Motor neuron (in vitro differentiated cells): Measurements from ENCODE around the gene CACFD1. TPM values are rescaled to one million over a fixed set of nuclear protein-coding genes. Genes with fewer than 3 reads are reported as not detected.

Experiments
- ATAC-seq, 8 experiments: fragments of 200-7000 bp; cut with Tn5 transposase; replicated peaks in 6 of 8; 2 replicates each; pipeline ENCODE4 v1.8.0; 2021; ENCODE audit warnings: mild to moderate bottlenecking in 8 of 8, moderate library complexity in 8 of 8
- H3K27ac ChIP-seq, 2 donors: fragments of 250-450 bp; sonication (Bioruptor Pico); 2 replicates each; pipeline ENCODE4 v1.9.0; 2021; ENCODE audit warnings: antibody characterized with exemption in 2 of 2, mild to moderate bottlenecking in 2 of 2, moderate library complexity in 1 of 2
- H3K4me1 ChIP-seq, 2 donors: fragments of 250-450 bp; sonication (Bioruptor Pico); replicated peaks in 1 of 2; 2 replicates each; pipeline ENCODE4 v1.6.1; 2021; ENCODE audit warnings: antibody characterized with exemption in 2 of 2, mild to moderate bottlenecking in 2 of 2, moderate library complexity in 1 of 2
- H3K4me3 ChIP-seq, 5 donors: fragments of 250-450 bp; sonication (Bioruptor Pico); 2 replicates each; pipeline ENCODE4 v1.9.0; 2021; ENCODE audit warnings: antibody characterized with exemption in 5 of 5, mild to moderate bottlenecking in 5 of 5, moderate library complexity in 4 of 5
- WGBS, 10 experiments: fragments of 450-650 bp; shearing (Covaris generic); methylation state at CpG; one replicate each; pipeline ENCODE4 v1.0.0; 2022; 5-methylcytosine and 5-hydroxymethylcytosine counted together
- in situ Hi-C, 9 experiments: fragments of 400-800 bp; cut with MboI; loops; one replicate each; pipeline ENCODE4 v1.15.0; 2021; ENCODE audit warnings: low sequenced_read_pairs in 9 of 9, low pct_unique_long_range_greater_than_20kb in 2 of 9; ENCODE audit not compliant: unreplicated experiment in 9 of 9
- total RNA-seq, 8 experiments: library from RNA; unstranded; fragments of 300-600 nt; gene quantifications; 2 replicates each; pipeline versions ENCODE4 v1.2.3 to v1.2.4, GENCODE V29; 2022

Gene CACFD1
- total RNA-seq, 8 experiments from 2014 or later, result 8.5 to 32.0 (median 21.2) TPM

DNA sequence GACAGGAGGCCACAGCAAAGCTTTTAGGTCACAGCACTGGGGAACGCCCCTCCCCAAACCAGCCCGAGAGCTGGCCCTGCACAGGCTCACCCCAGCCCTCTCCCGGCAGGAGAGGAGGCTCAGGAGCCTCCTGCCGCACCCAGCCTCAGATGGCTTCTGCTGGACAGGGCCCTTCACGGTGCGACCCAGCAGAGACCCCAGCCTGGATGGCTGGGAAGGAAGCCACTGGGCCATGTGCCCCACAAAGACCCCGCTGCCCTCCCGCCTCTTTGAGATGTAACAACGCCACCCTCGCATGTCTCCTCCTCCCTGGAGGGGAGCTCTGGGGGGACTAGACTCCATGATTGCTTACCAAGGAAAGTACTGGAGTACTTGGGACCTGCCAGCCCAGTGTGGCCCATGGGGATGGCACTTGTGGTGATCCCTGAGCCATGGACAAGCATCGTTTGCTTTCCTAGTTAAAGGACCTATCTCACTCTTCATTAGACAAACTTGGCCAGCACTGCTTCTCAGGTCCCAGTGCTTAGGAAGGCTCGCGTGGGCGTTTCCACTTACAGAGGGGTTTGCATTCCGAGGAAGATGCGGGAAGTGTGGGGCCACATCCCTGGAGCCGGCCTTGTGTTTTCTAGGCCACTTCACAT lies 56.0 kb downstream of the CACFD1 start:
- WGBS, 10 experiments, result 58 to 100% (median 100%) methylated on average over 1 to 4 of the region's 17 CpGs; no CpG with 5 or more reads in 5 of the 10 experiments
- no peak for ATAC-seq
- in situ Hi-C loops, result no loop called here
- peaks cover 6 to 8% of the 10 kb centered on the region in 2 donors for H3K4me1 ChIP-seq
- no peak overlapping the region for H3K4me3 ChIP-seq
- H3K27ac ChIP-seq, result no peak overlapping the region

- no peak for ATAC-seq
- H3K27ac ChIP-seq, result no peak overlapping the region
- peaks cover 6 to 8% of the 10 kb centered on the region in 2 donors for H3K4me1 ChIP-seq
- in situ Hi-C loops, result no loop called here
- WGBS, 10 experiments, result 75 to 100% (median 80%) methylated on average over 1 to 3 of the region's 11 CpGs; no CpG with 5 or more reads in 7 of the 10 experiments
- no peak overlapping the region for H3K4me3 ChIP-seq
Observed at GRCh38 chr9:133516256-133516960, 56.6 kb downstream of the CACFD1 start.

DNA sequence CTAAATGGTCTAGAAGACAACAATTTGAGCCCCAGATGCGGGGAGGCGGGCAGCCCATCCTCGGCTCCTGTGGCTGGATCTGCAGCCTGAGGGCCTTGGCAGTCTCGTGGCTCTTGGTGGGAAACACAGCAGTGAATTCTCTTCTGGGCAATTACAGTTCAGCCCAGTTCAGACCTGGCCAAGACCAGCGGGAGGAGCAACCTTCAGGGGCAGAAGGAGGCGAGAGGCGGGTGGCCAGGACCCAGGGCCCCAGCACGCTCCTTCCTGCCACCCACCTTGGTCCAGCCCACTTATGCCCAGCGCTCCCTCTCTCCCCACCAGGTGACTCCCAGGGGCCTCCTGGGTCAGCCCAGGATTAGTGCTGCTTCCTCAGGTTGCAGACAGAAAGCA lies 57.2 kb downstream of the CACFD1 start:
- H3K27ac ChIP-seq, result no peak overlapping the region
- 17 to 100% (median 82%) methylated on average over 2 of the region's 9 CpGs; no CpG with 5 or more reads in 7 of the 10 experiments for WGBS, 10 experiments

DNA sequence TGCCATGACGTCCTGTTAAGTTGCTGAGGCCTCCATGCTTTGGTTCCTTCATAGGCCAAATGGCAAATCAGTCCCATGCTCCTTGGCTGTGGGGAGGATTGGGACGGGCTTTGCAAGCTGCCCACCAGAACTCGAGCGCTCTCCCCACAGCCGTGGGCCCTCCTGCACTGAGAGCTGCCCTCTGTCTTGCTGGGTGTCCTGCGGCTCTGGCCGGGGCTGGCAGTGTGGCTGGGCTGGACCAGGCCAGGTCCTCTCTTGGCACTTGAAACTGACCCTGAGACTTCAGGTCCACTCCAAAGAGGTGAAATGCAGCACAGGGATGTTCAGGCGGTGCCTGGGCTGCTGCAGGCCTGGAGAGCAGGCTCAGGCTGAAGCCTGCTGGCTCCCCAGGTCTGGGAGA lies 57.9 kb downstream of the CACFD1 start:
- WGBS, 10 experiments, result 80 to 100% (median 92%) methylated on average over 1 to 4 of the region's 8 CpGs; no CpG with 5 or more reads in 6 of the 10 experiments
- Histone ChIP-seq H3K27ac (no peak overlapping the region), H3K4me3 (no peak overlapping the region), H3K4me1 (peaks cover 6 to 8% of the 10 kb centered on the region in 2 donors)
- ATAC-seq, result no peak
- in situ Hi-C loops, result no loop called here

More for the DNA sequence above, 57.2 kb downstream of the CACFD1 start:
- in situ Hi-C loops, result no loop called here
- Histone ChIP-seq H3K4me3 (no peak overlapping the region), H3K4me1 (peaks cover 6 to 8% of the 10 kb centered on the region in 2 donors)
- ATAC-seq, result no peak

- Histone ChIP-seq H3K27ac (no peak overlapping the region), H3K4me1 (peaks cover 6 to 8% of the 10 kb centered on the region in 2 donors), H3K4me3 (no peak overlapping the region)
- no peak for ATAC-seq
- WGBS, 10 experiments, result 17 to 100% (median 90%) methylated on average over 1 to 2 of the region's 5 CpGs; no CpG with 5 or more reads in 3 of the 10 experiments
- in situ Hi-C loops, result no loop called here
Observed at GRCh38 chr9:133518200-133518599, 58.4 kb downstream of the CACFD1 start.

DNA sequence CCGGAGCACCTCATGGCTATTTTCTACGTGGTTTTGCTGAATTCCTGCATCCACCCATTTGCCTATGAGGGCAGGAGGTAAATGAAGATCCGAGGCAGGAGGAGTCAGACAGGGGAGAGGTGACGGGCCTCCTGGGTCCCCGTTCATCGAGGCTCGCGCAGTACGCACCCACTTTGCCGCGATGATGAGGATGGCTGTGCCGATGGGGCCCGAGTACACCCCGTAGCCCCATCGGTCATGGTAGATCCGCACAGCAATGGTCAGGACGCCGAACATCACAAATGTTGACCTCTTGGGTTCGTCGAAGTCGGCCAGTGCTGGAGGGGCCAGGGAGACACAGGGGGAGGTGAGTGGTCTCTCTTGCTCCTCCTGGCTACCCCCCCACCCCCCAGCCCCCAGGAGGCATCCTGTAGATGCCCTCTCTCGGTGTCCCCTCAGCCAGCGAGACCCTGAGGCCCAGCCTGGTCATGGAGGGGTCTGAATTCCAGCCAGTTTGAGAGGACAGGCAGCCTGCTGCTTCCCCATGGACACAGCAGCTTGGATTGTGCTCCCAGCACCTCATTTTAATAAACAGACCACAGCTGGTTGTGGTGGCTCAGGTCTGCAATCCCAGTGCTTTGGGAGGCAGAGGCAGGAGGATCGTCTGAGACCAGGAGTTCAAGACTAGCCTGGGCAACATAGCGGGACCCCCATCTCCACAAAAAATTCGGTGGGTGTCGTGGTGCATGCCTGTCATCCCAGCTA lies 59.1 kb downstream of the CACFD1 start:
- Histone ChIP-seq H3K4me3 (no peak overlapping the region), H3K4me1 (peaks cover 6% of the 10 kb centered on the region in 2 donors), H3K27ac (no peak overlapping the region)
- in situ Hi-C loops, result no loop called here
- 67 to 90% (median 78%) methylated on average over 1 to 8 of the region's 27 CpGs; no CpG with 5 or more reads in 6 of the 10 experiments for WGBS, 10 experiments
- ATAC-seq, result no peak

- peaks cover 1 to 2% of the 10 kb centered on the region in 2 donors for H3K4me1 ChIP-seq
- in situ Hi-C loops, result no loop called here
- H3K4me3 ChIP-seq, result no peak overlapping the region
- ATAC-seq, result peak in 2 of 8 experiments; percentile 14 to 47
- H3K27ac ChIP-seq, result no peak overlapping the region
- WGBS, 10 experiments, result 25 to 82% (median 50%) methylated on average over 2 to 5 of the region's 7 CpGs; no CpG with 5 or more reads in 3 of the 10 experiments
Observed at GRCh38 chr9:133519693-133520092, 59.9 kb downstream of the CACFD1 start.

GRCh38 chr9:133520121-133520835 lies 60.5 kb downstream of the CACFD1 start:
- Histone ChIP-seq H3K4me1 (no peaks in the 10 kb centered on the region), H3K4me3 (no peak overlapping the region), H3K27ac (no peak overlapping the region)
- in situ Hi-C loops, result no loop called here
- peak in 1 of 8 experiments; percentile 4 for ATAC-seq
- WGBS, 10 experiments, result 73 to 91% (median 81%) methylated on average over 1 to 5 of the region's 24 CpGs; no CpG with 5 or more reads in 5 of the 10 experiments

Other genes starting within 250 kb of the CACFD1 start
- gene ABO, start 184.8 kb upstream of the CACFD1 start, total RNA-seq, result under 1 TPM in 6 of 8 experiments, not detected in 2; under 0.01 to 0.38 (median 0.12) TPM
- 10 to 100 TPM; 14.8 to 27.8 (median 17.8) TPM for gene SURF6, start 123.8 kb upstream of the CACFD1 start, total RNA-seq
- 10 to 100 TPM; 14.2 to 36.9 (median 20.4) TPM for gene MED22, start 111.8 kb upstream of the CACFD1 start, total RNA-seq
- gene RPL7A, start 111.8 kb upstream of the CACFD1 start, total RNA-seq, result 1,000 to 10,000 TPM; 2,000 to 3,318 (median 3,013) TPM
- 10 to 100 TPM; 26.7 to 40.3 (median 30.8) TPM for gene SURF1, start 103.5 kb upstream of the CACFD1 start, total RNA-seq
- gene SURF2, start 103.4 kb upstream of the CACFD1 start, total RNA-seq, result 10 to 100 TPM; 20.3 to 43.4 (median 27.5) TPM
- gene SURF4, start 83.9 kb upstream of the CACFD1 start, total RNA-seq, result 100 to 1,000 TPM in 4 of 8 experiments, 10 to 100 TPM in 4; 62.6 to 141 (median 105) TPM
- 1 to 10 TPM; 1.1 to 6.1 (median 3.1) TPM for gene STKLD1, start 83.6 kb upstream of the CACFD1 start, total RNA-seq
- 10 to 100 TPM; 23.1 to 34.3 (median 24.5) TPM for gene REXO4, start 42.0 kb upstream of the CACFD1 start, total RNA-seq
- gene ADAMTS13, start 37.6 kb upstream of the CACFD1 start, total RNA-seq, result 10 to 100 TPM in 1 of 8 experiments, 1 to 10 TPM in 7; 2.7 to 14.3 (median 4.3) TPM
- gene SLC2A6, start 19.1 kb downstream of the CACFD1 start, total RNA-seq, result 10 to 100 TPM in 4 of 8 experiments, 1 to 10 TPM in 4; 4.7 to 23.0 (median 9.7) TPM
- gene MYMK, start 65.0 kb downstream of the CACFD1 start, total RNA-seq, result not detected
- gene ADAMTSL2, start 74.7 kb downstream of the CACFD1 start, total RNA-seq, result under 1 TPM in 7 of 8 experiments, not detected in 1; 0.10 to 0.93 (median 0.32) TPM
- gene FAM163B, start 149.4 kb downstream of the CACFD1 start, total RNA-seq, result 1 to 10 TPM in 3 of 8 experiments, under 1 TPM in 4, not detected in 1; 0.36 to 1.9 (median 0.78) TPM
- gene DBH, start 176.4 kb downstream of the CACFD1 start, total RNA-seq, result 1 to 10 TPM in 1 of 8 experiments, under 1 TPM in 7; 0.07 to 1.7 (median 0.20) TPM